Measurements from ENCODE around the gene IMMP2L.

IMMP2L gene

DNA sequence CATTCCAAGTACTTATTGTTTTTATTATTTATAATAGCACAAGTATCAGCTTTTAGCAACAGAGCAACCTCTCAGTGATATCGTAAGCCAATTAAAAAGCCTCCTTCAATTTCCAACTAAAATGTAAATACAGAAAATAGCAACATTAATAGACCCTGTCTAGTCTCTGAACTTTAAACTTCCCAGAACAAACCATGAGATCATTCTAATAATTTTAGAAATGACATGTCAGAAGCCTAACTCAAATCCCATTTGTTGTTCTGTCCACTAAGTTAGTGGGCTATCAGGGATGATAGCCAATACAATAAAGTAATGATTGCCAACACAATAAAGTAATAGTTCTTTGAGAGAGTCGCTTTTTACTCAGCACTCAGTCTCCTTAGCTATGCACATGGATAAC lies 493.7 kb downstream of the IMMP2L start:
- Histone ChIP-seq H3K27ac (ENCODE audit: low read depth, low read length) (no peak overlapping the region), H3K9ac (ENCODE audit: low read length) (no peak overlapping the region), H3K4me1 (ENCODE audit: control insufficient read depth, insufficient read depth, low read length) (no peaks in the 10 kb centered on the region), H3K27me3 (ENCODE audit: control insufficient read depth, insufficient read depth, low read length) (no peaks in the 10 kb centered on the region), H3K4me3 (ENCODE audit: low read length) (no peak overlapping the region), H3K36me3 (ENCODE audit: control insufficient read depth, insufficient read depth, low read length) (no peaks in the 10 kb centered on the region)

DNA sequence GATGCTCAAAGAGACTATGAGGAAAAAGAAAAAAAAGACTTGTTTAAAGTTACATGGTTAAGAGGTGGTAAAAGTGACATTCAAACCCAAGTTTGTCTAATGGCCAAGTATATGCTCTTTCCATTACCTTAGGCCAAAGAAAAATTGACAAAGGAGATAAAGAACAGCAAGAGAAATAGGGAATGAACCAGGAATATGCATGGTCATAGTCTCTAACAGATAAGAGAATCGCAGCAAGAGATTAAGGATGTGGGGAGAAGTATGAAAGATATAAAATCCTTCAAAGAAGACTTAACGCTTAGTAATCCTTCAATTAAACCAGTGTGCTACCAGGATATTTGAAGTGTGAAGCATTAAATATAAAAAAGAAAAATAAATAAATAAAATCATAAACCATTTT lies 494.6 kb downstream of the IMMP2L start:
- H3K27ac ChIP-seq (ENCODE audit: low read depth, low read length) = no peak overlapping the region
- H3K4me1 ChIP-seq (ENCODE audit: control insufficient read depth, insufficient read depth, low read length) = no peaks in the 10 kb centered on the region
- no peak overlapping the region for H3K4me3 ChIP-seq (ENCODE audit: low read length)
- no peak overlapping the region for H3K9ac ChIP-seq (ENCODE audit: low read length)
- no peaks in the 10 kb centered on the region for H3K36me3 ChIP-seq (ENCODE audit: control insufficient read depth, insufficient read depth, low read length)
- H3K27me3 ChIP-seq (ENCODE audit: control insufficient read depth, insufficient read depth, low read length) = no peaks in the 10 kb centered on the region

- Histone ChIP-seq H3K27ac (ENCODE audit: low read depth, low read length) (no peak overlapping the region), H3K36me3 (ENCODE audit: control insufficient read depth, insufficient read depth, low read length) (no peaks in the 10 kb centered on the region), H3K9ac (ENCODE audit: low read length) (no peak overlapping the region), H3K4me1 (ENCODE audit: control insufficient read depth, insufficient read depth, low read length) (no peaks in the 10 kb centered on the region), H3K27me3 (ENCODE audit: control insufficient read depth, insufficient read depth, low read length) (no peaks in the 10 kb centered on the region), H3K4me3 (ENCODE audit: low read length) (no peak overlapping the region)
Measured at GRCh38 chr7:111067251-111067650, 495.0 kb downstream of the IMMP2L start.

- Histone ChIP-seq H3K4me1 (ENCODE audit: control insufficient read depth, insufficient read depth, low read length) (no peaks in the 10 kb centered on the region), H3K27ac (ENCODE audit: low read depth, low read length) (no peak overlapping the region), H3K4me3 (ENCODE audit: low read length) (no peak overlapping the region), H3K36me3 (ENCODE audit: control insufficient read depth, insufficient read depth, low read length) (no peaks in the 10 kb centered on the region), H3K9ac (ENCODE audit: low read length) (no peak overlapping the region), H3K27me3 (ENCODE audit: control insufficient read depth, insufficient read depth, low read length) (no peaks in the 10 kb centered on the region)
Measured at GRCh38 chr7:111063166-111063565, 499.1 kb downstream of the IMMP2L start.

DNA sequence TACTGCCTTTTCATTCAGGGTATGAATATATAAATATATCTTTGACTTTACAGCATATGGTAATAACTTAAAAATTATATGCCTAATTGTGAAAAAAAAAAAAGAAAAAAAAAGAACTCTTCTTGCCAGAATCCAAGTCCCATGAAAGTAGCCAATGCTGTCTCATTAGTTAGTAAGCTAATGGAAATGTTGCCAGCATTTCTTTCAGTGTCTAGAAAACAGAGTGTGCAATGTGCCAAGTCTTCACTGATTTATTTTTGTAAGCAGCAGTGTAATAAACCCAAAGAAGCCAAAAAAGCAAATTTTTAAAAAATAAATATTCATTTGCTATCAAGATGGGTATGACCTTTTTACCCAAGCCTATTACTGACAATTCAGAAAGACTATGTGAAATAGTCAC lies 502.5 kb downstream of the IMMP2L start:
- H3K27ac ChIP-seq (ENCODE audit: low read depth, low read length) = no peak overlapping the region
- no peak overlapping the region for H3K9ac ChIP-seq (ENCODE audit: low read length)

DNA sequence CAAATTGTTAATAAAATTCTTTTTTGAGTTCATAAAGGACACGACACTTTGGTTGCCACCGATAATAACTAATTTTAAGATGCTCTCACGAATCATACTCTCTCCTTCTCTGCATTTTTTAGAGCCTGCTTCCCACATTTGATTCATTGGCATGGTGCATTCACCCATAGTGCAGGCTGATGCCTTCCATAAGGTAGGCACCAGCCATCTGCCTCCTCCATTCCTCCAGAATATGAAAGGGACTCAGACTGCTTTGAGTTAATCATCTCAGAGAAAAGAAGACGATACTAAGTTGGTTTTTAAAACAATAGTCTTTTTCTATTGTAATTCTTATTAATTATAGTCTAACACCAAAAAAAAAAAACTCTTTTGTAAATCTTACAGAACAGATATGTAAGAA lies 505.2 kb downstream of the IMMP2L start:
- Histone ChIP-seq H3K4me1 (ENCODE audit: control insufficient read depth, insufficient read depth, low read length) (no peaks in the 10 kb centered on the region), H3K27me3 (ENCODE audit: control insufficient read depth, insufficient read depth, low read length) (no peaks in the 10 kb centered on the region), H3K27ac (ENCODE audit: low read depth, low read length) (no peak overlapping the region), H3K36me3 (ENCODE audit: control insufficient read depth, insufficient read depth, low read length) (no peaks in the 10 kb centered on the region), H3K9ac (ENCODE audit: low read length) (no peak overlapping the region), H3K4me3 (ENCODE audit: low read length) (no peak overlapping the region)

More for the DNA sequence above, 502.5 kb downstream of the IMMP2L start:
- Histone ChIP-seq H3K27me3 (ENCODE audit: control insufficient read depth, insufficient read depth, low read length) (no peaks in the 10 kb centered on the region), H3K4me1 (ENCODE audit: control insufficient read depth, insufficient read depth, low read length) (no peaks in the 10 kb centered on the region), H3K4me3 (ENCODE audit: low read length) (no peak overlapping the region), H3K36me3 (ENCODE audit: control insufficient read depth, insufficient read depth, low read length) (no peaks in the 10 kb centered on the region)

- H3K4me1 ChIP-seq (ENCODE audit: control insufficient read depth, insufficient read depth, low read length) = no peaks in the 10 kb centered on the region
- H3K27ac ChIP-seq (ENCODE audit: low read depth, low read length) = no peak overlapping the region
- H3K9ac ChIP-seq (ENCODE audit: low read length) = no peak overlapping the region
- no peak overlapping the region for H3K4me3 ChIP-seq (ENCODE audit: low read length)
- H3K27me3 ChIP-seq (ENCODE audit: control insufficient read depth, insufficient read depth, low read length) = no peaks in the 10 kb centered on the region
- H3K36me3 ChIP-seq (ENCODE audit: control insufficient read depth, insufficient read depth, low read length) = no peaks in the 10 kb centered on the region
Measured at GRCh38 chr7:111056371-111056770, 505.9 kb downstream of the IMMP2L start.

DNA sequence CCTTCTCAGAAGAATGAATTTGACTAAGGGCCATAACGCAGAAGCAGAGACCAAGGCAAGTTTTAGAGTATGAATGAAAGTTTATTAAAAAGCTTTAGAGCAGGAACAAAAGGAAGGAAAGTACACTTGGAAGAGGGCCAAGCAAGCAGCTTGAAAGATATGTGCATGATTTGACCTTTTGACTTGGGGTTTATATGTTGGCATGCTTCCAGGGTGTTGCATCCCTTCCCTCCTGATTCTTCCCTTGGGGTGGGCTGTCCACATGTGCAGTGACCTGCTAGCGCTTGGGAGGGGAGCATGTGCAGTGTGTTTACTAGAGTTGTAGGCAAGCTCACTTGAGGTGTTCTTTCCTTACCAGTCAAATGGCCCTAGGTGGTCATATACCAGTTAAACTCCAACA lies 509.3 kb downstream of the IMMP2L start:
- no peaks in the 10 kb centered on the region for H3K27me3 ChIP-seq (ENCODE audit: control insufficient read depth, insufficient read depth, low read length)
- H3K4me1 ChIP-seq (ENCODE audit: control insufficient read depth, insufficient read depth, low read length) = no peaks in the 10 kb centered on the region
- H3K36me3 ChIP-seq (ENCODE audit: control insufficient read depth, insufficient read depth, low read length) = no peaks in the 10 kb centered on the region
- H3K4me3 ChIP-seq (ENCODE audit: low read length) = no peak overlapping the region
- H3K9ac ChIP-seq (ENCODE audit: low read length) = no peak overlapping the region
- no peak overlapping the region for H3K27ac ChIP-seq (ENCODE audit: low read depth, low read length)

- Histone ChIP-seq H3K27me3 (ENCODE audit: control insufficient read depth, insufficient read depth, low read length) (no peaks in the 10 kb centered on the region), H3K36me3 (ENCODE audit: control insufficient read depth, insufficient read depth, low read length) (no peaks in the 10 kb centered on the region), H3K27ac (ENCODE audit: low read depth, low read length) (no peak overlapping the region), H3K4me3 (ENCODE audit: low read length) (no peak overlapping the region), H3K4me1 (ENCODE audit: control insufficient read depth, insufficient read depth, low read length) (no peaks in the 10 kb centered on the region), H3K9ac (ENCODE audit: low read length) (no peak overlapping the region)
Measured at GRCh38 chr7:111051832-111052231, 510.5 kb downstream of the IMMP2L start.

DNA sequence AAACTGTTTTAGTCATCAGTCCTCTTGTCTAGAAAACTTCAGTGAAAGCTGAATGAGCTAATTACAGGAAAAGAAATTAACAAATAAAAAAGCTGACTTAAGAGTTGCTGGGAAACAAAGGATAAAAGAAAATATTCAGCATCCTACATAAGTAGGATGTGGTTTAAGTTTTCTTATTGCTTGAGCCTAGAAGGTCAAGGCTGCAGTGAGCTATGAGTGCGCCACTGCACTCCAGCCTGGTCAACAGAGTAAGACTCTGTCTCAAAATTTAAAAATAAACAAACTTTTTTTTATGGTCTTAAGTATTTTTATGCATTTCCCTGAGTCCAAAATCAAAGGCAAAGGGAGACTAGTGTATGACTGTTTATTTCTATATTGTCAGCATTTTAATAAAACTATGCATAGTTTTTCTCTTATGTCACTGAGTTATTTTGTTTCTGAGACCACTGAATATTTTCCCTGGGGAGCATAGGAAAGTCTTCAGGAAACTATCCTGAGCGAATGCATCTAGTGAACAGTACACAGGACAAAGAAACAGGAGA lies 511.3 kb downstream of the IMMP2L start:
- Histone ChIP-seq H3K4me1 (ENCODE audit: control insufficient read depth, insufficient read depth, low read length) (no peaks in the 10 kb centered on the region), H3K27me3 (ENCODE audit: control insufficient read depth, insufficient read depth, low read length) (no peaks in the 10 kb centered on the region), H3K9ac (ENCODE audit: low read length) (no peak overlapping the region), H3K27ac (ENCODE audit: low read depth, low read length) (no peak overlapping the region), H3K36me3 (ENCODE audit: control insufficient read depth, insufficient read depth, low read length) (no peaks in the 10 kb centered on the region), H3K4me3 (ENCODE audit: low read length) (no peak overlapping the region)

GRCh38 chr7:111049971-111050680 lies 512.2 kb downstream of the IMMP2L start:
- Histone ChIP-seq H3K4me3 (ENCODE audit: low read length) (no peak overlapping the region), H3K36me3 (ENCODE audit: control insufficient read depth, insufficient read depth, low read length) (no peaks in the 10 kb centered on the region), H3K27me3 (ENCODE audit: control insufficient read depth, insufficient read depth, low read length) (no peaks in the 10 kb centered on the region), H3K4me1 (ENCODE audit: control insufficient read depth, insufficient read depth, low read length) (no peaks in the 10 kb centered on the region), H3K27ac (ENCODE audit: low read depth, low read length) (no peak overlapping the region), H3K9ac (ENCODE audit: low read length) (no peak overlapping the region)

GRCh38 chr7:111047595-111047994 lies 514.7 kb downstream of the IMMP2L start:
- no peaks in the 10 kb centered on the region for H3K4me1 ChIP-seq (ENCODE audit: control insufficient read depth, insufficient read depth, low read length)
- no peak overlapping the region for H3K9ac ChIP-seq (ENCODE audit: low read length)
- H3K27me3 ChIP-seq (ENCODE audit: control insufficient read depth, insufficient read depth, low read length) = no peaks in the 10 kb centered on the region
- no peak overlapping the region for H3K27ac ChIP-seq (ENCODE audit: low read depth, low read length)
- H3K4me3 ChIP-seq (ENCODE audit: low read length) = no peak overlapping the region
- H3K36me3 ChIP-seq (ENCODE audit: control insufficient read depth, insufficient read depth, low read length) = no peaks in the 10 kb centered on the region

- Histone ChIP-seq H3K27ac (ENCODE audit: low read depth, low read length) (no peak overlapping the region), H3K9ac (ENCODE audit: low read length) (no peak overlapping the region), H3K4me3 (ENCODE audit: low read length) (no peak overlapping the region), H3K4me1 (ENCODE audit: control insufficient read depth, insufficient read depth, low read length) (no peaks in the 10 kb centered on the region), H3K27me3 (ENCODE audit: control insufficient read depth, insufficient read depth, low read length) (no peaks in the 10 kb centered on the region), H3K36me3 (ENCODE audit: control insufficient read depth, insufficient read depth, low read length) (no peaks in the 10 kb centered on the region)
Measured at GRCh38 chr7:111045449-111045848, 516.8 kb downstream of the IMMP2L start.

Data from rectal smooth muscle tissue (tissue), 1 donor.